Fibroblast of skin of abdomen (primary cell): ENCODE measurements around the gene NUP214.
"Not testable (repeated sequence)": the region's sequence is repeated elsewhere in the genome, so short reads cannot be mapped to it uniquely, and the experiment has no call there.

Experiments used
- DNase-seq: peaks from one replicate; pipeline ENCODE4 v3.0.0-alpha.2; 2013

The NUP214 gene

GRCh38 chr9:131096269-131097125 is 28.9 kb upstream of the NUP214 start, which contains the start of gene AIF1L:
Gene AIF1L, plus strand, starts transcription at chr9:131096531. Its CDS starts 99 bp downstream, at chr9:131096630.
- no peak for DNase-seq

- DNase-seq = no peak
Observed at GRCh38 chr9:131097126-131097947, 28.0 kb upstream of the NUP214 start.

- no peak for DNase-seq
Observed at GRCh38 chr9:131097948-131098278, 27.5 kb upstream of the NUP214 start.

GRCh38 chr9:131098391-131099101 is 26.8 kb upstream of the NUP214 start:
- DNase-seq = no peak

DNA sequence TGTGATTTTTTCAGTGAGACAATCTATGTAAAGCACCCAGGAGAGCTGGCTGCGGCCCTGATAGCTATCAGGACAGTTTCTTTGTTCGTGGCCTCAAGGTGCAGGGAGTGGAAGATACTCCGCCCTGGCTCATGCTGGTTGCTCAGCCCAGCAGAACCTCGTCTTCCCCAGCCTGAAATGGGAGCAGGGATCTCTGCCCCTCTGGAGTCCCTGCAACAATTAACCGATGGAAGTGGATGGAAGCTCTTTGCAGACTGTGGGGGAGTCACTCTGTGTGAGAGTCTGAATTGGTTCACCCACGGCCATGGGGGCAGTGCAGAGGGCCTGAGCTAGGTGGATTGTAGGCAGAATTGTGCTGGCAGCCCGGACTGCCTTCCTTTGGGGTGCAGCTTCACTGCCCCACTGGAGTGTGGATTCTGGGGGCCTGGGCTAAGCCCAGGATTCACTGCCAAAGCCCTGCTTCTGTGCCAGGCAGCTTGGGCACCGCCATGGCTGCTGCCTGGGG is 26.2 kb upstream of the NUP214 start:
- DNase-seq = no peak

GRCh38 chr9:131099845-131100244 is 25.5 kb upstream of the NUP214 start:
- not testable (repeated sequence) for DNase-seq

- DNase-seq = peak; percentile 14
Observed at GRCh38 chr9:131100445-131100844, 24.9 kb upstream of the NUP214 start.

- DNase-seq = no peak
Observed at GRCh38 chr9:131101207-131101964, 24.0 kb upstream of the NUP214 start.

GRCh38 chr9:131103024-131103423 is 22.4 kb upstream of the NUP214 start:
- DNase-seq = no peak

DNA sequence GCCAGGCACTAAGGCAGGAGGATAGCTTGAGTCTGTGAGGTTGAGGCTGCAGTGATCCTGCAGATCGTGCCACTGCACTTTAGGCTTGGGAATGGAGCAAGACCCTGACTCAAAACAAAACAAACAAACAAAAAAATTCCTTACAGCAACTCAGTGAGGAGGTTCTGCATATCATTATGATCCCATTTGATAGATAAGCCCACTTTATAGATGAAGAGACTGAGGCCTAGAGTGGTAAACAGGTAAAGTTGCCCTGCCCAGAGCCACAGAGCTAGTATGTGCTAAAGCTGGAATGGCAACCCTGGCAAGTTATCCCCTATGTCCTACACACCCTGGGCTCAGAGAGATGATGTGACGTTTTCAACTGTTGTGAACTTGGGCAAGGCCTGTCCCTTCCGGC is 21.9 kb upstream of the NUP214 start:
- DNase-seq = no peak

- DNase-seq = no peak
Observed at GRCh38 chr9:131104016-131104740, 21.2 kb upstream of the NUP214 start.

- no peak for DNase-seq
Observed at GRCh38 chr9:131105952-131106351, 19.4 kb upstream of the NUP214 start.

- DNase-seq = no peak
Observed at GRCh38 chr9:131107760-131108159, 17.6 kb upstream of the NUP214 start.

- DNase-seq = no peak
Observed at GRCh38 chr9:131111186-131111853, 14.1 kb upstream of the NUP214 start.

- no peak for DNase-seq
Observed at GRCh38 chr9:131111854-131112311, 13.5 kb upstream of the NUP214 start.

DNA sequence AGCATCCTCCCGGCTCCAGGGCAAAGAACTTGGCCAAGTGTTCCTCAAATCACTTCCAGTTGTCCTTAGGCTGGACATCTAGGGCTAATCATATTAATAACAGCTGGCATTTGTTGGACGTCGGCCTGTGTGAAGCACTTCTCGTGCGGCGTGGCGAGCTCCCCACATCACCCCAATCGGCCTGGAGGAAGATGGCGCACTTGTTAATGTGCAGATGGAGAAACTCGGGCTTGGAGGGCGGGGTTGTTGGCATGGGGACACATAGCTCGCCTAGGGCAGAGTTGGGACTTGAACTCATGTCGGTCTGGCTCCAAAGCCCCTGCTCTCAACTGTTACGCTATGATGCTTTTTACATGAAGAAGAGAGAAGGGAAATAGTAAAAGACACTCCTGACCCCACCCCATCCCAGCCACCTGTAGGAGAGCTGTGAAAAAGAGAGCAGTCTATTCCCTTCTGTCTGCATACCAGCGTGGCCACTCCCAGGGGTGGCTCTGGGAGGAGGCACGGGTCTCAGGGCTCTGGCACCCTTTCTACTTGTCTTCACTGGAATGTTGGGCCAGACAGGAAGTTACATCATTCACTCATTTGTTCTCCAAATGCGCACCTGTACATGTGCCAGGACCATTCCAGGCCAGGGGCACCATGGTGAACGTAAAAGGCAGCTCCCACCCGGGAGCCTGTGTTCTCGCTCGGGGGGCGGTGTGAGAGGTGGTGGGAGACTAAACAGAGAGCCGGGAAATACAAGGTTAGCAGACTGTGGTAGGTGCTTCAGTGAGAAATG is 12.8 kb upstream of the NUP214 start:
- DNase-seq = no peak

- no peak for DNase-seq
Observed at GRCh38 chr9:131113655-131114054, 11.7 kb upstream of the NUP214 start.

GRCh38 chr9:131114084-131114535 is 11.3 kb upstream of the NUP214 start:
- no peak for DNase-seq

DNA sequence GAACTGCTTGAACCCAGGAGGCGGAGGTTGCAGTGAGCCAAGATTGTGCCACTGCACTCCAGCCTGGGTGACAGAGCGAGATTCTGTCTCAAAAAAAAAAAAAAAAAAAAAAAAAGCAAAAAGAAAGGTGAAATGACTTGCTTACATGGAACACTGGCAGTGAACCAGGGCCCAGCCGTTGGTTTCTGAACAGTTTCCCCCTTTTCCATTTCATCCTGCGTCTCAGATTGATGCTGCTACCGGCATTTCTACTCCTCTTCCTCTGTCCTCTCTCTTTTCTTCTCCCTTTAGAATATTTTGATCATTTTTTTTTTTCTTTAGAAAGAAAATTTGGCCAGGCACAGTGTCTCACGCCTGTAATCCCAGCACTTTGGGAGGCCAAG is 10.0 kb upstream of the NUP214 start:
- DNase-seq = not testable (repeated sequence)
